Measurements from ENCODE around the gene B4GALNT3.
A peak's percentile ranks its signal among the peaks of the same experiment; 100 is the strongest.

B4GALNT3 gene

DNA sequence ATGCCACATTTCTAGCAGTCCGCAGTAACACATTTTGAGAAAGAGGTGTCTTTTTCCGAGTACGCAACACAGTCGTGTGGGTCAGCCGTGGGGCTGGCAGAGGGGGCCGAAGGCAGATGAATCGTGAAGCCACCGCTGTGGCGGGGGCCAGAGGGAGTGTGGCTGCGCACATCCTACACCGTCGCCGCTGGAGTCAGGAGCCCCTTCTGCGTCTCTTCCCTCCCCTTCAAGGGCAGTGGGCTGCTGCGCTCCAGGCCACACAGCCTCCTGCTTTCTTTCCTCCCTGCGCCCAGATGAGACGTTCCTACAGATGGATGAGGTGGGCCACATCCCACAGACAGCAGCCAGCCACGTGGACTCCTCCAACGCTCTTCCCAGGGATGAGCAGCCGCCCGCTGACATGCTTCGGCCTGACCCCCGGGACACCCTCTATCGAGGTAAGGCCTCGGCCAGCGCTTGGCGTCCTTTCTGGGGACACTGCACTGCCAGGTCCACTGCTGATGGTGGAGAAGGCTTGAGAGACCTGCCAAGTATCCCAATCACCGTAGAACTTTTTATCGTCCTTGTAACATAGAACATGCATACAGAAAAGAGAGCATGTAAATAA is 89.8 kb downstream of the B4GALNT3 start:
- Mint-ChIP-seq H3K4me1 (peaks cover 34% of the 10 kb centered on the region), H3K9me3 (no peaks in the 10 kb centered on the region), H3K36me3 (no peaks in the 10 kb centered on the region), H3K27ac (no peak overlapping the region), H3K4me3 (no peak overlapping the region), H3K27me3 (peaks cover 3% of the 10 kb centered on the region)

DNA sequence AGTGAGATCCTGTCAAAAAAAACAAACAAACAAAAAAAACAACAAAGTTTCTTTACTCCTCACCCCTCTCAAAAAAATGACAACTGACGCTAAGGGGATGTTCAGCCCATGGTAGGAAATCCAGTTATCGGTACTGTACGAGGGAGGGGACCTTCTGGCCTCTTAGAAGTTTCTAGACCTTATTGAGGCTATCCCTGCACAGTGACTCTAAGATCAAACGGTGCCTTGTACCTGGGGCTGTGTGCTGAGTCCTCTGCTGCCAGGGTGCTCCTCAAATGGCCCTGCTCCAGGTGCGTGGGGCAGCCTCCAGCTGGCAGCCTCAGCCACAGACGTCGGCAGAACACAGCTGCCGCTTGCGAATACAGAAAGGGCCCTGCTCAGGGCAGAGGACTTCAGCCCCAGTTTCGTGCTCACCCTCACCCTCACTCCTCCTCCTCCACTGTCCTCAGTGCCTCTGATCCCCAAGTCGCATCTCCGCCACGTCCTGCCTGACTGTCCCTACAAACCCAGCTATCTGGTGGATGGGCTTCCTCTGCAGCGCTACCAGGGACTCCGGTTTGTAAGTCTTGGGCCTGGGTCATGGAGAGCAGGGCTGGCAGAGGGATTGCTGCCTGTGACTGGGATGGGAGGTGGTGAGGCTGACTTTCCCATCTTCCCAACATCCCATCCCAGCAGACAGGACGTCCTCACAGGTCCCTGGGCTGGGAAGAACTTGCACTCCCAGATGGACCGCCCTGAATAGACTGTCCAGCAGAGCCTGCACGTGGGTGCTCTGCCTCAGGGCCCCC is 90.9 kb downstream of the B4GALNT3 start:
- H3K27me3 Mint-ChIP-seq = no peaks in the 10 kb centered on the region
- H3K9me3 Mint-ChIP-seq = no peaks in the 10 kb centered on the region
- no peaks in the 10 kb centered on the region for H3K36me3 Mint-ChIP-seq
- H3K4me1 Mint-ChIP-seq = peaks cover 34% of the 10 kb centered on the region
- H3K4me3 Mint-ChIP-seq = no peak overlapping the region
- H3K27ac Mint-ChIP-seq = no peak overlapping the region

DNA sequence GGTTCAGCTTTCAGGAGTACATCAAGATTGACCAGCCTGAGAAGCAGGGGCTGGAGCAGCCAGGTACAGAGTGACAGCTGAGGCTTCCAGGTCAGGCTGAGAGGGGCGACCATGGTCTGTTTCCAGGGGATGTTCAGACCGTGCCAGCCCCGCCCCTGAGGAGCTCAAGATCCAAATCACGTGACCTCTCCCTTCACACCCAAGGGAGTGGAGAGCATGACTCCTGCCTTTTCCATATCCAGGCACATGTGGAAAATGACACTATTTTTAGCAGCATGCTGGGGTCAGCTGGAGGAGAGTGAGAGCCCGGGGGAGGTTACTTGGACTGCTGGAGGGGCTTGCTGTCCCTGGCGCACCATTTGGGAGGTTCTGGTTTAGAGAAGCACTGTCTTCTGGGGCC is 92.7 kb downstream of the B4GALNT3 start:
- H3K4me3 Mint-ChIP-seq = peak overlapping the region; percentile 16
- H3K27me3 Mint-ChIP-seq = no peaks in the 10 kb centered on the region
- no peaks in the 10 kb centered on the region for H3K36me3 Mint-ChIP-seq
- no peaks in the 10 kb centered on the region for H3K9me3 Mint-ChIP-seq
- peak overlapping the region; percentile 66 for H3K27ac Mint-ChIP-seq
- peaks cover 34% of the 10 kb centered on the region for H3K4me1 Mint-ChIP-seq

DNA sequence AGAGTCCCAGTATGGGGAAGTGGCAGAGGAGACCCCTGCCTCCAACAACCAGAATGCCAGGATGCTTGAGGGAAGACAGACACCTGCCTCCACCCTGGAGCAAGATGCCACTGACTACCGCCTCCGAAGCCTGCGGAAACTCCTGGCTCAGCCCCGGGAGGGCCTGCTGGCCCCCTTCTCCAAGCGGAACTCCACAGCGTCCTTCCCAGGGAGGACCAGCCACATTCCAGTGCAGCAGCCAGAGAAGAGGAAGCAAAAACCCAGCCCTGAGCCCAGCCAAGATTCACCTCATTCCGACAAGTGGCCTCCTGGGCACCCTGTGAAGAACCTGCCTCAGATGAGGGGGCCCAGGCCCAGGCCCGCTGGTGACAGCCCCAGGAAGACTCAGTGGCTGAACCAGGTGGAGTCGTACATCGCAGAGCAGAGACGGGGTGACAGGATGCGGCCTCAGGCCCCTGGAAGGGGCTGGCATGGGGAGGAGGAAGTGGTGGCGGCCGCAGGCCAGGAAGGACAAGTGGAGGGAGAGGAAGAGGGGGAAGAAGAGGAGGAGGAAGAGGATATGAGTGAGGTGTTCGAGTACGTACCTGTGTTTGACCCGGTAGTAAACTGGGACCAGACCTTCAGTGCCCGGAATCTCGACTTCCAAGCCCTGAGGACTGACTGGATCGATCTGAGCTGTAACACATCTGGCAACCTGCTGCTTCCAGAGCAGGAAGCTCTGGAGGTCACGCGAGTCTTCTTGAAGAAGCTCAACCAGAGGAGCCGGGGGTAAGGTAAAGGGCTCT is 93.7 kb downstream of the B4GALNT3 start:
- H3K4me3 Mint-ChIP-seq = peak overlapping the region; percentile 30
- no peaks in the 10 kb centered on the region for H3K27me3 Mint-ChIP-seq
- H3K27ac Mint-ChIP-seq = peak overlapping the region; percentile 51
- H3K36me3 Mint-ChIP-seq = no peaks in the 10 kb centered on the region
- H3K9me3 Mint-ChIP-seq = no peaks in the 10 kb centered on the region
- peaks cover 34% of the 10 kb centered on the region for H3K4me1 Mint-ChIP-seq

DNA sequence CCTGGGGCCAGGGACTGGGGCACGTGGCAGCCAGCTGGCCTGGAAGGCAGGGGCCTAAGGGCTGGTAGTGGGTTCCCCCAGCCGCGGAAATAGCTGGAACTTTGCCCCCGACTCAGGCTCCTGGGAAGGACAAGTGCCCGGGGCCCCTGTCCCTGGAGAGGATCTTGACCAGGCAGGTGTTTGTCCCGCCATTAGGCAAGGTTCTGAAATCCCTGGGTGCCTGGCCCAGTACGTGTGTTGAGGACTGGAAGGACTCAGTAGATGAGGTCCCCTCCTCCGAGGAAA is 94.2 kb downstream of the B4GALNT3 start:
- Mint-ChIP-seq H3K27ac (no peak overlapping the region), H3K36me3 (no peaks in the 10 kb centered on the region), H3K4me1 (peaks cover 34% of the 10 kb centered on the region), H3K4me3 (no peak overlapping the region), H3K27me3 (no peaks in the 10 kb centered on the region), H3K9me3 (no peaks in the 10 kb centered on the region)

DNA sequence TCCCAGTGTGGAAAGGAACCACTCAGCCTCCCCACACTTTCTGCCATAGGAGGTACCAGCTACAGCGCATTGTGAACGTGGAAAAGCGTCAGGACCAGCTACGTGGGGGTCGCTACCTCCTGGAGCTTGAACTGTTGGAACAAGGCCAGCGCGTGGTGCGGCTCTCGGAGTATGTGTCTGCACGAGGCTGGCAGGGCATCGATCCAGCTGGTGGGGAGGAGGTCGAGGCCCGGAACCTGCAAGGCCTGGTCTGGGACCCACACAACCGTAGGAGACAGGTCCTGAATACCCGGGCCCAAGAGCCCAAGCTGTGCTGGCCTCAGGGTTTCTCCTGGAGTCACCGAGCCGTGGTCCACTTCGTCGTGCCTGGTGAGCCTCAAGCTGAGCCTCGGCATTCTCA is 96.8 kb downstream of the B4GALNT3 start:
- Mint-ChIP-seq H3K4me1 (peaks cover 47% of the 10 kb centered on the region), H3K27ac (no peak overlapping the region)

DNA sequence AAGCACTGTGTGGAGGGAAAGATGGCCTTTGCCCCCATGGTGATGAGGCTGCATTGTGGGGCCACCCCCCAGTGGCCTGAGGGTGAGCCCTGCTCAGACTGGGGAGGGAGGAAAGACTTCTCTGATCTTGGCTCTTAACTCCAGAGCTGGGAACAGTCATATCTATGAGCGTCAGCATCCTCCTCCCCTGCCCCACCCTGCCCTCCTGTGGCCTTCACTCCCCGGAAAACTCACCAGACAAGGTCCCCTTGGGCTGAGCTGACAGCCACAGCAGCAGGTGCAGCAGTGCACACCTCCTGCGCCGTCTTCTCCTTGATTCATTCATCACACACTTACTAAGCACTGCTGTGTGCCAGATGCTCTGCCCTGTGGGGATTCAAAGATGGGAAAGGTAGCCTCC is 98.8 kb downstream of the B4GALNT3 start:
- peaks cover 45% of the 10 kb centered on the region for H3K4me1 Mint-ChIP-seq
- H3K4me3 Mint-ChIP-seq = no peak overlapping the region
- H3K9me3 Mint-ChIP-seq = no peaks in the 10 kb centered on the region
- H3K36me3 Mint-ChIP-seq = no peaks in the 10 kb centered on the region
- no peak overlapping the region for H3K27ac Mint-ChIP-seq
- H3K27me3 Mint-ChIP-seq = no peaks in the 10 kb centered on the region

More for the DNA sequence above, 96.8 kb downstream of the B4GALNT3 start:
- Mint-ChIP-seq H3K36me3 (no peaks in the 10 kb centered on the region), H3K27me3 (no peaks in the 10 kb centered on the region), H3K4me3 (no peak overlapping the region), H3K9me3 (no peaks in the 10 kb centered on the region)

DNA sequence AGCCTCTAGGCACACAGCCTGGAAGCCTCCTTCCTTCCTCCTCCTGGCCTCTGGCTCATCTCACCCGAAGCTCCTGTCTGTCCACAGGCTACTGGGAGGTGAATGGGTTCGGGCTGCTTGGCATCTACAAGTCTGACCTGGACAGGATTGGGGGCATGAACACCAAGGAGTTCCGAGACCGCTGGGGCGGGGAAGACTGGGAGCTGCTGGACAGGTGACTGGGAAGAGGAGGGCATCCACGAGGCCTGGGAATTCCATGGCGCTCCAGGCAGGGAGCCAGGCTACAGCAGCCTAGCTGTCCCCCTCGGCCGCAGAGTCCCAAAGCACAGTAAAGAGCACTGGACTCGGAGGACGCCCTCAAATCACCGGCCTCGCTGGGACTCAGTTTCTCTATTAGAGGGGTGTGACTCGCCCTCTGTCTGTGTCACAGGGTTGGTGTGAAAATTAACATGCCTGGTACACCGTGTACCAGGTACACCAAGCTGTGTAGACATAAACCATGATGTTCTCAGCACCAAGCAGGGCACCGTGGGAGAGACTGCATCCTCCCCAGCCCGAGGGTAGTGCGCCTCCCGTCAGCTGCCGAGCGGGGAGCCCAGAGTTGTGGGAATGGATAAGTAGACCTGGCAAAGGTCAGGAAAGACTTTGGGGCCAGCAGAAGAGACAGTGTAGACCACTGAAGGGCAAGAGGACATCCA is 99.6 kb downstream of the B4GALNT3 start:
- H3K36me3 Mint-ChIP-seq = no peaks in the 10 kb centered on the region
- no peaks in the 10 kb centered on the region for H3K27me3 Mint-ChIP-seq
- peaks cover 46% of the 10 kb centered on the region for H3K4me1 Mint-ChIP-seq
- no peaks in the 10 kb centered on the region for H3K9me3 Mint-ChIP-seq
- H3K27ac Mint-ChIP-seq = no peak overlapping the region
- no peak overlapping the region for H3K4me3 Mint-ChIP-seq

DNA sequence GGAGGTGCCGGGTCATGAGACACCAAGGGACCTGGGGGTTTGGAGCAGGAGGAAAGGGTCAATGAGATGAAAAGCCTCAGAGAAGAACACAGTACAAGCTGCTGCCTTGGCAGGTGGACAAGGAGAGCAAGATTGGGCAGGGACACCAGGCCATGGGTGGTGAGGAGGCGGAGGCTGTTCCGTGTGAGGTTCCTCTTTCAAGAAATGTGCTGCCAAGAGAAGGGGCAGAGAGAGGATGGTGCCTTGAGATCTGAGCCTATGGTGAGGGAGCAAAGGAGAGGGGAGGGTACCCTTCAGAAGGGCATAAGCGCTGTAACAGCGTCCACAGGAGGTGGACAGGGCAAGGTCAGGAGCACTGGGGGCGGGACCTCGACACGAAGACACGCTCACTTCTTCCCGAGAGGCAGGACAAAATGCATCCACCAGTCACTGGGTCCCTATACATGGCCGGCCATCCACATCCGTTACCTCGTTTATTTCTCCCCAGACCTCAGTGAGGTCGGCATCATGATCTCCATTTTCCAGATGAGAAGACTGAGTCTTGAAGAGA is 100.2 kb downstream of the B4GALNT3 start:
- Mint-ChIP-seq H3K4me1 (peaks cover 52% of the 10 kb centered on the region), H3K4me3 (no peak overlapping the region), H3K27ac (no peak overlapping the region)

DNA sequence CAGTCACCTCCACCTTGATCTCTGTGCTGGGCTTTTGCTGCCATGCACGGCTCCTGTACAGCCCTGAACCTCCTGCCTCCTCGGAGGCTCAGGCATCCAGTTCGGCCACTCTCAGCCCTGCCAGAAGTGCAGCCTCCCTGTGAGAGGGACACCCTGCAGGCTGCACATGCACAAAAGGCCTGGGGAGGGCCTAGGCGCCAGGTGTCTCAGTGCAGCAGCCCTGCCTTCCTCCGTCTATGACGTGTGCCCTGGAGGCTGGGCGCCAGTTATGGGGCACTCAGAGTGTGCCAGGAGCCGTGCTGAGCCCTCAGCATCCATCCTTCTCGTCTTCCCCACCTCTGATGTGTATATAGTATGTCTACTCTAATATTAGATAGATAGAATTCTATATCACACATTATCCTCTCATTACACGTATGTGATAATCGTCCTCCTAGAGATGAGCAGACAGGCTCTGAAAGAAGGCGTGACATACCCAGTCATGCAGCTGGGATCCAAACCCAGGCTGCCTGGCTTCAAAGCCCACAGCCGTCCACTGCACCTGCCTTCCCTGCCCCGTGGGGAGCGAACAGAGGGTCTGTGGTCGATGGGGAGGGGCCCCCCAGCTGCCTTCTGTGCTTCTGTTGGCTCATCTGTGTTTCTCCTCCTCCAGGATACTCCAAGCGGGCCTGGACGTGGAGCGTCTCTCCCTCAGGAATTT is 101.1 kb downstream of the B4GALNT3 start:
- Mint-ChIP-seq H3K27me3 (no peaks in the 10 kb centered on the region), H3K9me3 (no peaks in the 10 kb centered on the region), H3K27ac (no peak overlapping the region), H3K4me3 (no peak overlapping the region), H3K4me1 (peaks cover 61% of the 10 kb centered on the region), H3K36me3 (no peaks in the 10 kb centered on the region)

More for the DNA sequence above, 100.2 kb downstream of the B4GALNT3 start:
- H3K27me3 Mint-ChIP-seq = no peaks in the 10 kb centered on the region
- no peaks in the 10 kb centered on the region for H3K36me3 Mint-ChIP-seq
- H3K9me3 Mint-ChIP-seq = no peaks in the 10 kb centered on the region

DNA sequence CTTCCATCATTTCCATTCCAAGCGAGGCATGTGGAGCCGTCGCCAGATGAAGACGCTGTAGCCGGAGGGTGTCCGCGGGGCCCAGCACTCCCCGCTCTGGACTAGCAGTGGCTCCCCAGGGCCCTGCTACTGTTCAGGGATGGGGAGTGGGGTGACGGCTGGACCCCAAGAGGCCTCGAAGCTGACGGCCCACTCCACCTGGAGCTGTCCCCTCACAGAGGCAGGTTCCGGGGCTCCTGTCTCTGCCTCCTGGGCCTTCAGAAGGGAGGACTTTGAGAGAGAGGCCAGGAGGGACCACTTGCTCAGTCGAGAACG is 101.6 kb downstream of the B4GALNT3 start:
- no peaks in the 10 kb centered on the region for H3K9me3 Mint-ChIP-seq
- no peaks in the 10 kb centered on the region for H3K27me3 Mint-ChIP-seq
- no peak overlapping the region for H3K27ac Mint-ChIP-seq
- H3K36me3 Mint-ChIP-seq = no peaks in the 10 kb centered on the region
- H3K4me3 Mint-ChIP-seq = no peak overlapping the region
- peaks cover 66% of the 10 kb centered on the region for H3K4me1 Mint-ChIP-seq

DNA sequence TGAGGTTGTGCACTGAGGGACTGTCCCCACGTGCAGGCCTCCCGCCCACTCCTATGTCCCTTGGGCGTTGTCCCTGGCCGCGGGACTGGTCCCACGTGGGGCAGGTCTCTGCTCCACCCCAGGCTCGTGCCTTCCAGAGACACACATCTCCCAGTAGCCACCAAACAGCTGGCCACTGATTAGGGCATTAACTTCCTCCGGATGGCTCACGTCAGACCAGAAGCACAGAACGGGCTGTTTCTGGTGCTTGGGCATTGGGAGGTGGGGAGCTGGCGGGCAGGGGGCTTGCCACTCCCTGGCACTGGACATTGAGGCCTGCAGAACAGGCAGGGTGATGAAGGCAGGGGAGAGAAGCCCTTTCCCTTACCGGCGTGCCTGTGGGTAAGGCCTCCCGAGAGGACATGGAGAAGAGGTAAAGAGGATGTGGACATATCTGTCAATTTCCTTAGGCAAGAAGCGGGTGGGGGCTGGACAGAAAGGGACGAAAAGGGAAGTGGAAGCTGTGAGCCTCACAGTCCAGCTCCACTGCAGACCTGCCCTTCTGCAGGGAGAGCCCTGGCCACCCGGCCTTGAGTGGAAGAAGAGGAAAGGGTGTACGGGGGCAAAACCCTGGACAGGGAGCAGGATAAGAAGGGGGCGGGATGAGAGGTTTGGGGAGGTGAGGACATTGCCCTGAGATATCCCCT is 102.3 kb downstream of the B4GALNT3 start:
- H3K4me1 Mint-ChIP-seq = peaks cover 71% of the 10 kb centered on the region
- H3K9me3 Mint-ChIP-seq = no peaks in the 10 kb centered on the region
- H3K27ac Mint-ChIP-seq = peak overlapping the region; percentile 25

DNA sequence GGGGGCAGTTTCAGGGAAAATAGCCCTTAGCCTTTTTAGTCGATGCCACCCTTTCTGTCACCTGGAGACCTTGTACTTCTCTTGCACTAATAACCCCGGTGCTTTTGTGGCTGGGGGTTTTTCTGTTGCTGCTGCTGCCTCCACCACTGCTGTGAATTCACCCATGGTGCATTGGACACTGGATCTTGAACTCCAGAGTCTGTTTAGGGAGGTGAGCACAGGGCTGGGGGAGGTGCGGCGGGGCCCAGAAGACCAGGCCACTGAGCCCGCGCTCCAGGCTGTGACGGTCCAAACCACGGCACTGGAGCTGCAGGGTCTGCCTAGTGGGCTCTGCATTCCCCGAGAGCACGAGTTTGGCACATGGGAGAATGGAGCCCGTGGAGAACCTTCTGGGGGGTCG is 102.9 kb downstream of the B4GALNT3 start:
- Mint-ChIP-seq H3K4me1 (peaks cover 74% of the 10 kb centered on the region), H3K27ac (peak overlapping the region; percentile 78), H3K9me3 (no peaks in the 10 kb centered on the region), H3K36me3 (no peaks in the 10 kb centered on the region), H3K4me3 (peak overlapping the region; percentile 78), H3K27me3 (no peaks in the 10 kb centered on the region)

More for the DNA sequence above, 102.3 kb downstream of the B4GALNT3 start:
- Mint-ChIP-seq H3K36me3 (no peaks in the 10 kb centered on the region), H3K27me3 (no peaks in the 10 kb centered on the region), H3K4me3 (peak overlapping the region; percentile 45)

DNA sequence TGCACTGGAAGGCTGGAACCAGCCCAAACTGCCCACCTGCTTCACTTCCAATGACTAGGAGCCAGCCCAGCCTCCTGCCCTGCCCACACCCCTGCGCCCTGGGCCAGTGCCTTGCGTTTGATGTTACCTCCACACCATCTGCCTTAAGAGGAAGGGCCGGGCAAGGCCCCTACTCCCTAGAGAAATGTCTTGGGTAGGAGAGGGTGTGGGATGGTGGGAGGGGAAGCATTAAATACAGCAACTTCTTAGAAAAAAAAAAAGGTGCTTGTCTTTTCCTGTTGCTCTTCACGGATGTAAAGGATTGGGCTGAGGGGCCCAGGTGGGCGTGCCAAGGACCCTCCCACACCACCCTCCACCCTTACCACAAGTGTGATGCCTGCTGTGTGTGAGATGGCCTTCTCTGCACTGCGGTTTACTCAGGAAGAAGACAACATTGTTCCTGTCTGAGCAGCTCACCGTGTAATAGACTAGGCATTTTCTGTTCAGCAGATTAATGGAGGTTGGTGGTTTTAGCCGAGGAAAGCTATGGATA is 103.6 kb downstream of the B4GALNT3 start:
- H3K36me3 Mint-ChIP-seq = no peaks in the 10 kb centered on the region
- peak overlapping the region; percentile 78 for H3K27ac Mint-ChIP-seq
- peaks cover 77% of the 10 kb centered on the region for H3K4me1 Mint-ChIP-seq
- no peaks in the 10 kb centered on the region for H3K9me3 Mint-ChIP-seq
- H3K4me3 Mint-ChIP-seq = peak overlapping the region; percentile 78
- H3K27me3 Mint-ChIP-seq = no peaks in the 10 kb centered on the region

Data from activated naive CD4-positive, alpha-beta T cell treated with anti-CD3 and anti-CD28 coated beads, Interleukin-2, amount 50 U/mL, for 24 hours (primary cell).